Stomach (tissue), 9 donors: Measurements from ENCODE around the gene ANKLE1. TPM values are rescaled to one million over a fixed set of nuclear protein-coding genes. Genes with fewer than 3 reads are reported as not detected.

ENCODE experiments used
- DNase-seq, 2 donors: peaks; one replicate each; pipeline versions ENCODE4 v3.0.0 to v3.0.0-alpha.2; 2013 to 2019
- H3K27ac ChIP-seq, 5 donors: fragments of 200-600 bp in 4 of 5; sonication (generic) in 4 of 5; one replicate each; pipeline ENCODE4 v1.5.1; 2013 to 2019; ENCODE audit warnings: mild to moderate bottlenecking in 1 of 5, moderate library complexity in 1 of 5
- H3K27me3 ChIP-seq, 3 donors: fragments of 200-600 bp; sonication (generic); one replicate each; pipeline ENCODE4 v1.5.1; 2017 to 2019; ENCODE audit warnings: mixed run types in 1 of 3
- H3K36me3 ChIP-seq, 4 donors: fragments of 200-600 bp; sonication (generic); 1 replicate in 3 of 4; 2 replicates in 1 of 4; pipeline ENCODE4 v1.5.1; 2016 to 2019
- H3K4me1 ChIP-seq, 4 donors: fragments of 200-600 bp; sonication (generic); one replicate each; pipeline ENCODE4 v1.5.1; 2016 to 2019
- H3K4me3 ChIP-seq, 4 donors: fragments of 200-600 bp; sonication (generic) in 3 of 4; one replicate each; pipeline ENCODE4 v1.5.1; 2016 to 2019; ENCODE audit warnings: mild to moderate bottlenecking in 1 of 4
- H3K9me3 ChIP-seq, 4 donors: fragments of 200-600 bp; sonication (generic); one replicate each; pipeline ENCODE4 v1.5.1; 2016 to 2019
- EP300 ChIP-seq: sonication (generic); formaldehyde crosslinking; IDR thresholded peaks from one replicate; pipeline ENCODE4 v1.6.1; 2017; ENCODE audit warnings: antibody characterized with exemption
- POLR2A ChIP-seq, 4 donors: fragments of 450-650 bp; IDR thresholded peaks; one replicate each; pipeline ENCODE4 v1.6.1; 2016; ENCODE audit warnings: antibody characterized with exemption in 4 of 4, control low read depth in 2 of 4, mild to moderate bottlenecking in 1 of 4, moderate library complexity in 1 of 4
- POLR2AphosphoS5 ChIP-seq, 3 donors: sonication (generic); formaldehyde crosslinking; IDR thresholded peaks; one replicate each; pipeline ENCODE4 v1.6.1; 2016; ENCODE audit warnings: antibody characterized with exemption in 3 of 3
- WGBS, 5 donors: extraction: QIAGEN DNeasy Blood & Tissue Kit in 3 of 5; methylation state at CpG; one replicate each; pipeline versions ENCODE4 v1.1.5 to v1.1.7; 2013 to 2018; 5-methylcytosine and 5-hydroxymethylcytosine counted together
- intact Hi-C: fragments of 100-400 bp; cut with DNase I; formaldehyde crosslinking; loops from one replicate; pipeline ENCODE4 v1.15.1; 2023; ENCODE audit warnings: low total_unique reads
- polyA plus RNA-seq, 3 donors: library from polyadenylated mRNA; stranded (reverse); fragments of 200-250 nt; gene quantifications; one replicate each; pipeline ENCODE4 v1.2.3, GENCODE V29; 2013
- total RNA-seq, 5 donors: library from RNA; depleted of rRNA; stranded (reverse); fragments of >200 nt; gene quantifications; one replicate each; pipeline versions ENCODE4 v1.1.0 to v1.2.3, GENCODE V29; 2014 to 2016
- TF ChIP-seq, protein P1 (sequence below), 7 experiments: fragments of 450-650 bp in 4 of 7; fragments of 200-600 bp in 3 of 7; sonication (generic) in 3 of 7; IDR thresholded peaks; one replicate each; pipeline ENCODE4 v1.5.1; 2016 to 2019; ENCODE audit warnings: antibody characterized with exemption in 7 of 7, control low read depth in 2 of 7, mild to moderate bottlenecking in 1 of 7
- donor health status: healthy with polysubstance abuse.
- donor health status: Bipolar disorder and iron deficiency.
- donor health status: healthy.

Gene ANKLE1
- total and polyA plus RNA-seq, 8 donors: 0.18 to 0.63 TPM; not detected in 6

DNA sequence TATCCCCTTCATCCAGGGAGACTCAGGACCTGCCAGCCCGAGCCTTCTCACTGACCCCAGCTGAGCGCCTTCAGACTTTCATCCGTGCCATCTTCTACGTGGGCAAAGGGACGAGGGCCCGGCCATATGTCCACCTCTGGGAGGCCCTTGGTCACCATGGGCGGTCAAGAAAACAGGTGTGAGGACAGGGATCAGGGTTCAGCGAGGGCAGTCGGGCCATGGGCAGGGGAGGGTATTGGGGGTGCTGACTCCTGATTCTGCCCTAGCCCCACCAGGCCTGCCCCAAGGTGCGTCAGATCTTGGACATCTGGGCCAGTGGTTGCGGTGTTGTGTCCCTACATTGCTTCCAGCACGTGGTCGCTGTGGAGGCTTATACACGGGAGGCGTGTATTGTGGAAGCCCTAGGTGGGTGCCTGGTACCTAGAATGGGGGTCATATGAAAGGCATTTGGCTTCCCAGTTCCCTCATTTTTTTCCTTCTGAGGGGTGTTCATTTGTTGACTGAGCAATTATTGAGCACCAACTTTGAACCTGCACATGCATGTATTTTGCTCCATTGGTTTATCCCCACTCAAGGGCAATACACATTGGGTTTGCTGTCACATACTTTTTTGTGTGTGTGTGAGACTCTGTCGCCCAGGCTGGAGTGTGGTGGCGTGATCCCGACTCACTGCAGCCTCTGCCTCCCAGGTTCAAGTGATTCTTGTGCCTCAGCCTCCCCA lies 3.9 kb downstream of the ANKLE1 start:
- H3K36me3 ChIP-seq: no peaks in the 10 kb centered on the region
- intact Hi-C loops: no loop called here
- H3K4me1 ChIP-seq: peaks cover 12 to 29% (median 19%) of the 10 kb centered on the region in 4 donors
- no peak for DNase-seq
- 89 to 92% (median 91%) methylated on average over 18 of the region's 18 CpGs for WGBS, 5 donors
- peaks cover 3 to 35% (median 18%) of the 10 kb centered on the region in 3 donors for H3K27me3 ChIP-seq
- no peak overlapping the region for H3K4me3 ChIP-seq
- TF ChIP-seq POLR2AphosphoS5 (IDR thresholded peaks at IDR 0.05): no peak
- TF ChIP-seq EP300: no peak
- TF ChIP-seq, protein P1, sequence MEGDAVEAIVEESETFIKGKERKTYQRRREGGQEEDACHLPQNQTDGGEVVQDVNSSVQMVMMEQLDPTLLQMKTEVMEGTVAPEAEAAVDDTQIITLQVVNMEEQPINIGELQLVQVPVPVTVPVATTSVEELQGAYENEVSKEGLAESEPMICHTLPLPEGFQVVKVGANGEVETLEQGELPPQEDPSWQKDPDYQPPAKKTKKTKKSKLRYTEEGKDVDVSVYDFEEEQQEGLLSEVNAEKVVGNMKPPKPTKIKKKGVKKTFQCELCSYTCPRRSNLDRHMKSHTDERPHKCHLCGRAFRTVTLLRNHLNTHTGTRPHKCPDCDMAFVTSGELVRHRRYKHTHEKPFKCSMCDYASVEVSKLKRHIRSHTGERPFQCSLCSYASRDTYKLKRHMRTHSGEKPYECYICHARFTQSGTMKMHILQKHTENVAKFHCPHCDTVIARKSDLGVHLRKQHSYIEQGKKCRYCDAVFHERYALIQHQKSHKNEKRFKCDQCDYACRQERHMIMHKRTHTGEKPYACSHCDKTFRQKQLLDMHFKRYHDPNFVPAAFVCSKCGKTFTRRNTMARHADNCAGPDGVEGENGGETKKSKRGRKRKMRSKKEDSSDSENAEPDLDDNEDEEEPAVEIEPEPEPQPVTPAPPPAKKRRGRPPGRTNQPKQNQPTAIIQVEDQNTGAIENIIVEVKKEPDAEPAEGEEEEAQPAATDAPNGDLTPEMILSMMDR (IDR thresholded peaks at IDR 0.05): no peak
- TF ChIP-seq POLR2A (IDR thresholded peaks at IDR 0.05): no peak
- no peaks in the 10 kb centered on the region for H3K9me3 ChIP-seq
- H3K27ac ChIP-seq: no peak overlapping the region

DNA sequence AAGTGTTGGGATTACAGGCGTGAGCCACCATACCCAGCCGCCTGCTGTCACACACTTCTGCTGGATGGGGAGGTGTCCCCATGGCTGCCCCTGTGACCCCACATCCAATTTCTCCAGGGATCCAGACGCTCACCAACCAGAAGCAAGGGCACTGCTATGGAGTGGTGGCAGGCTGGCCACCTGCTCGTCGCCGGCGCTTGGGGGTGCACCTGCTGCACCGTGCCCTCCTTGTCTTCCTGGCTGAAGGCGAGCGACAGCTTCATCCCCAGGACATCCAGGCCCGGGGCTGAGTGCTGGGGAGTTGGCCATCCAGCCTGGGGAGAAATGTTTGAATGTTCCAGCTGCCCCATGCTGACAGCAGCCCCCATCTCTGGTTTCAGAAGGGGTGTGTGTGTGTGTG lies 4.6 kb downstream of the ANKLE1 start:
- no peak for DNase-seq
- H3K4me1 ChIP-seq: peaks cover 12 to 26% (median 19%) of the 10 kb centered on the region in 4 donors
- intact Hi-C loops: no loop called here
- TF ChIP-seq, protein P1 (IDR thresholded peaks at IDR 0.05): no peak
- TF ChIP-seq POLR2A (IDR thresholded peaks at IDR 0.05) (no peak), EP300 (no peak), POLR2AphosphoS5 (IDR thresholded peaks at IDR 0.05) (no peak)
- WGBS, 5 donors: 89 to 93% (median 92%) methylated on average over 7 to 11 of the region's 11 CpGs
- peaks cover 3 to 32% (median 16%) of the 10 kb centered on the region in 3 donors for H3K27me3 ChIP-seq
- H3K27ac ChIP-seq: no peak overlapping the region
- H3K4me3 ChIP-seq: no peak overlapping the region
- no peaks in the 10 kb centered on the region for H3K36me3 ChIP-seq
- no peaks in the 10 kb centered on the region for H3K9me3 ChIP-seq

DNA sequence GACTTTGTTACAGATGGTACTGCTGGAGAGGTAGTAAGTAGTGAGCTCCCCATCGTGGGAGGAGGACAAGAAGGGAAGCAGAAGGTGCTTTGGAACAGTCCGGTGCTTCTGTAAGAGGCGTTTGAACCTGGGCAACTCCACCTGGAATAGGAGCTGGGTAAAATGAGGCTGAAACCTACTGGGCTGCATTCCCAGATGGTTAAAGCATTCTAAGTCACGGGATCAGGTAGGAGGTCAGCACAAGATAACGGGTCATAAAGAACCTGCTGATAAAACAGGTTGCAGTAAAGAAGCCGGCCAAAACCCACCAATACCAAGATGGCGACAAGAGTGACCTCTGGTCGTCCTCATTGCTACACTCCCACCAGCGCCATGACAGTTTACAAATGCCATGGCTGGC lies 5.1 kb downstream of the ANKLE1 start:
- Histone ChIP-seq H3K4me3 (no peak overlapping the region), H3K27ac (no peak overlapping the region), H3K4me1 (peaks cover 8 to 23% (median 15%) of the 10 kb centered on the region in 4 donors), H3K27me3 (peaks cover 0 to 27% (median 11%) of the 10 kb centered on the region in 3 donors), H3K9me3 (no peaks in the 10 kb centered on the region), H3K36me3 (no peaks in the 10 kb centered on the region)
- 40 to 66% (median 44%) methylated on average over 9 of the region's 9 CpGs for whole genome bisulfite sequencing, 5 donors
- DNase-seq: no peak
- intact Hi-C loops: no loop called here
- TF ChIP-seq EP300 (no peak), POLR2AphosphoS5 (IDR thresholded peaks at IDR 0.05) (no peak), POLR2A (IDR thresholded peaks at IDR 0.05) (no peak)
- TF ChIP-seq, protein P1 (IDR thresholded peaks at IDR 0.05): no peak

- Histone ChIP-seq H3K4me1 (peaks cover 0 to 34% (median 23%) of the 10 kb centered on the region in 4 donors), H3K27ac (no peak overlapping the region), H3K4me3 (no peak overlapping the region), H3K36me3 (peaks cover 0 to 6% (median 3%) of the 10 kb centered on the region in 4 donors), H3K9me3 (no peaks in the 10 kb centered on the region), H3K27me3 (peaks cover 0 to 7% (median 4%) of the 10 kb centered on the region in 3 donors)
- intact Hi-C loops: no loop called here
- peak; percentile 76 to 88 for DNase-seq
- WGBS, 5 donors: 11 to 16% (median 12%) methylated on average over 19 to 22 of the region's 22 CpGs
- TF ChIP-seq, protein P1 (IDR thresholded peaks at IDR 0.05): peak in 1 of 7 experiments; percentile 10
- no peak for TF ChIP-seq EP300
These were observed 7.8 kb downstream of the ANKLE1 start for GRCh38 chr19:17289489-17289888.
